ENCODE results near the gene CHMP2A. TPM values are rescaled to one million over a fixed set of nuclear protein-coding genes. Genes with fewer than 3 reads are reported as not detected.
A peak's percentile ranks its signal among the peaks of the same experiment; 100 is the strongest.

The CHMP2A gene
- 55.0 and 70.9 TPM in 2 replicates for total RNA-seq (2016; rRNA removed; fragmentation: Illumina TruSeq; extraction: Trizol)
- total RNA-seq (2016; cell fraction: cytosol; rRNA removed; fragmentation: Illumina TruSeq; extraction: Trizol; ENCODE audit: low read depth), result 45.6 and 61.8 TPM in 2 replicates
- total RNA-seq (2016; cell fraction: insoluble cytoplasmic fraction; rRNA removed; fragmentation: Illumina TruSeq; extraction: Trizol), result 56.2 and 72.4 TPM in 2 replicates
- 35.3 and 50.0 TPM in 2 replicates for total RNA-seq (2016; cell fraction: membrane; rRNA removed; fragmentation: Illumina TruSeq; extraction: Trizol)
- 22.1 and 25.7 TPM in 2 replicates for total RNA-seq (2016; cell fraction: nucleus; rRNA removed; fragmentation: Illumina TruSeq; extraction: Trizol)
- 49.7 and 51.4 TPM in 2 replicates for polyA plus RNA-seq (2011; rRNA removed)
- polyA plus RNA-seq (2011; cell fraction: cytosol; rRNA removed), result 61.9 and 66.7 TPM in 2 replicates
- 108 and 113 TPM in 2 replicates for polyA plus RNA-seq (2011; cell fraction: nucleus; rRNA removed)
- 41.7 and 46.0 TPM in 2 replicates for polyA plus RNA-seq (2012)
- 56.7 and 73.4 TPM in 2 replicates for polyA plus RNA-seq (2016; cell fraction: cytosol; fragmentation: Illumina TruSeq; extraction: Trizol; ENCODE audit: low read depth)
- polyA plus RNA-seq (2016; cell fraction: insoluble cytoplasmic fraction; fragmentation: Illumina TruSeq; extraction: Trizol; ENCODE audit: low read depth), result 88.0 and 94.2 TPM in 2 replicates
- polyA plus RNA-seq (2016; cell fraction: membrane; fragmentation: Illumina TruSeq; extraction: Trizol; ENCODE audit: low read depth), result 38.7 and 48.0 TPM in 2 replicates
- polyA plus RNA-seq (2016; cell fraction: nucleus; fragmentation: Illumina TruSeq; extraction: Trizol; ENCODE audit: insufficient read depth, low read depth), result 55.6 and 56.2 TPM in 2 replicates
- polyA minus RNA-seq (2011; rRNA and poly(A)+ RNA removed; ENCODE audit: low replicate concordance), result 46.3 and 131 TPM in 2 replicates
- polyA minus RNA-seq (2011; cell fraction: cytosol; rRNA and poly(A)+ RNA removed), result 25.4 and 27.7 TPM in 2 replicates
- polyA minus RNA-seq (2011; cell fraction: nucleus; rRNA and poly(A)+ RNA removed), result 21.0 and 24.5 TPM in 2 replicates
- percentile 64 among the genes with signal in this experiment for Bru-seq, nascent RNA
- percentile 93 among the genes with signal in this experiment for BruChase-seq, experiment 1, labeled RNA remaining after a 6-hour chase
- BruChase-seq, experiment 2, labeled RNA remaining after a 2-hour chase, result percentile 86 among the genes with signal in this experiment
- long read RNA-seq, experiment 1, transcript CHMP2A-201 (6 exons, 913 nt), result minor isoform, 17 of 68 reads
- long read RNA-seq, experiment 1, transcript CHMP2A-208 (6 exons, 885 nt), result major isoform, 30 of 68 reads
- long read RNA-seq, experiment 1, transcript CHMP2A-206 (5 exons, 1,178 nt), result minor isoform, 8 of 68 reads
- long read RNA-seq, experiment 1, partial matches to known transcripts, result 1 of 68 reads
- long read RNA-seq, experiment 1, other reads (novel, unspliced or antisense), result 12 of 68 reads
- long read RNA-seq, experiment 2, transcript CHMP2A-208 (6 exons, 885 nt), result minor isoform, 10 of 89 reads
- long read RNA-seq, experiment 2, transcript CHMP2A-206 (5 exons, 1,178 nt), result major isoform, 13 of 89 reads
- long read RNA-seq, experiment 2, transcript CHMP2A-201 (6 exons, 913 nt), result minor isoform, 8 of 89 reads
- long read RNA-seq, experiment 2, partial matches to known transcripts, result 26 of 89 reads
- long read RNA-seq, experiment 2, other reads (novel, unspliced or antisense), result 32 of 89 reads

GRCh38 chr19:58554494-58555368 is at the start of gene CHMP2A:
Gene CHMP2A (minus strand): TSS chr19:58555105. CDS start chr19:58554212, 893 bp downstream.
- H2AFZ ChIP-seq (ENCODE audit: low read length), result no peak within 1 kb of the TSS
- TSS peak; percentile 33 for BruUV-seq (replicated peaks)
- intact Hi-C loops (cut with micrococcal nuclease; ENCODE audit: unreplicated experiment), result no loop called here
- TF ChIP-seq REL (CRISPR knock-in tag; conservative IDR thresholded peaks at IDR 0.05) (0 out of 2 replicates have a peak, but pooled peaks have one; percentile 48), IKZF4 (CRISPR knock-in tag; IDR thresholded peaks at IDR 0.05; ENCODE audit: borderline replicate concordance, low read depth, not compliant biosample characterization) (peak; percentile 58), NFYB (CRISPR knock-in tag; IDR thresholded peaks at IDR 0.05) (no peak), NFAT5 (CRISPR knock-in tag; IDR thresholded peaks at IDR 0.05) (no peak), CC2D1A (CRISPR knock-in tag; IDR thresholded peaks at IDR 0.05) (no peak), MBD4 (IDR thresholded peaks at IDR 0.05; ENCODE audit: borderline replicate concordance, low read length) (no peak), ZNF589 (CRISPR knock-in tag; conservative IDR thresholded peaks at IDR 0.05) (0 out of 2 replicates have a peak, but pooled peaks have one; percentile 71), JUN (CRISPR knock-in tag; IDR thresholded peaks at IDR 0.05) (0 out of 2 replicates have a peak, but pooled peaks have one; percentile 35)

More at GRCh38 chr19:58554494-58555368, at the start of gene CHMP2A:
- H3K27ac ChIP-seq (ENCODE audit: extremely low read length, insufficient read depth, low read length), result peak within 1 kb of the TSS; percentile 59
- ChIA-PET CTCF (ENCODE audit: low intra/inter-chr PET ratio, low total read pairs) (no interaction called here), POLR2A (interaction anchor here (0.8 to 3.5 kb wide), 7 partner anchors 10 to 192 kb away, joined by 3 to 58 read pairs (median 4); partner anchors contain the start of genes SLC27A5, TRIM28, ZBTB45 and ZNF497)
- in situ Hi-C loops (cut with HindIII; ENCODE audit: extremely low pct_ligation_motif_present, low pct_unique_long_range_greater_than_20kb), result no loop called here
- peaks cover 17 to 38% of the 10 kb centered on the region in 2 experiments for H3K36me3 ChIP-seq (replicated peaks in 1 of 2; ENCODE audit: control insufficient read depth in 1 of 2, insufficient read depth in 2 of 2, low read length in 2 of 2)
- 67% methylated on average over 62 of the region's 69 CpGs for WGBS (ENCODE audit: low lambda C conversion rate)
- H4K20me1 ChIP-seq (ENCODE audit: insufficient read depth, low read length), result peaks cover 14% of the 10 kb centered on the region
- H3K4me2 ChIP-seq (ENCODE audit: low read depth, low read length), result peak within 1 kb of the TSS; percentile 81
- peak within 1 kb of the TSS; percentile 48 to 77 (median 63); a peak in 5 of 6 replicates for H3K4me3 ChIP-seq (replicated peaks in 1 of 3; ENCODE audit: insufficient read depth in 1 of 3, low read depth in 2 of 3, low read length in 3 of 3)
- peaks cover 32% of the 10 kb centered on the region for H3K4me1 ChIP-seq (ENCODE audit: insufficient read depth, low read length)
- peaks cover 25% of the 10 kb centered on the region for H3K79me2 ChIP-seq (ENCODE audit: insufficient read depth, low read length)
- DNase-seq (ENCODE audit: low spot score) (peak; percentile 84), ATAC-seq (peak; percentile 45), FAIRE-seq (peak; percentile 18)
- H3K9me3 ChIP-seq (ENCODE audit: low read length), result no peaks in the 10 kb centered on the region
- H3K27me3 ChIP-seq (ENCODE audit: control insufficient read depth in 1 of 2, insufficient read depth in 2 of 2, low read length in 2 of 2), result no peaks in the 10 kb centered on the region
- H3K9ac ChIP-seq (ENCODE audit: insufficient read depth, low read depth, low read length), result peak within 1 kb of the TSS; percentile 77
